Calu3 (cell line): ENCODE measurements around the gene DSCAM. TPM values are rescaled to one million over a fixed set of nuclear protein-coding genes. Genes with fewer than 3 reads are reported as not detected.
"Not testable (repeated sequence)": the region's sequence is repeated elsewhere in the genome, so short reads cannot be mapped to it uniquely, and the experiment has no call there.

ENCODE experiments used
- BruUV-seq: library from RNA; stranded (reverse); fragments of 400-500 nt; replicated peaks from 2 replicates; lab custom pipeline; 2021; lab: Mats Ljungman, UMichigan
- CTCF ChIA-PET: fragments of 300-600 bp; sonication (Branson Sonifier 250); formaldehyde crosslinking; loops from one replicate; lab custom pipeline; 2022; ENCODE audit warnings: antibody characterized with exemption; lab: Charles Lee
- DNase-seq: peaks from one replicate; pipeline ENCODE4 v3.0.0; 2022
- H3K27ac Mint-ChIP-seq: one replicate; pipeline ENCODE4 v1.8.0; 2022; ENCODE audit warnings: mixed read lengths; ENCODE audit not compliant: unreplicated experiment
- H3K27me3 Mint-ChIP-seq: one replicate; pipeline ENCODE4 v1.8.0; 2022; ENCODE audit warnings: mixed read lengths; ENCODE audit not compliant: unreplicated experiment
- H3K36me3 Mint-ChIP-seq: one replicate; pipeline ENCODE4 v1.8.0; 2022; ENCODE audit warnings: mild to moderate bottlenecking, moderate library complexity, mixed read lengths; ENCODE audit not compliant: insufficient read depth, unreplicated experiment
- H3K4me1 Mint-ChIP-seq: one replicate; pipeline ENCODE4 v1.8.0; 2022; ENCODE audit warnings: mild to moderate bottlenecking, low read depth, mixed read lengths; ENCODE audit not compliant: unreplicated experiment
- H3K4me3 Mint-ChIP-seq: one replicate; pipeline ENCODE4 v1.8.0; 2022; ENCODE audit warnings: mild to moderate bottlenecking, low read depth, moderate library complexity, mixed read lengths; ENCODE audit not compliant: unreplicated experiment
- H3K9me3 Mint-ChIP-seq: one replicate; pipeline ENCODE4 v1.8.0; 2022; ENCODE audit warnings: low read depth, mixed read lengths; ENCODE audit not compliant: unreplicated experiment
- intact Hi-C: fragments of 100-400 bp; cut with micrococcal nuclease; formaldehyde crosslinking; loops from one replicate; pipeline ENCODE4 v1.10.0; 2022; ENCODE audit not compliant: unreplicated experiment
- total RNA-seq: library from RNA; stranded (reverse); gene quantifications from 2 replicates; pipeline ENCODE4 v1.2.3, GENCODE V29; 2022
- TF ChIP-seq, protein P1 (sequence below): fragments of 200-600 bp; IDR thresholded peaks from one replicate; pipeline ENCODE4 v1.8.0; 2022; ENCODE audit warnings: antibody characterized with exemption; ENCODE audit not compliant: unreplicated experiment

Gene DSCAM
- total RNA-seq, 1 experiment from 2014 or later, result not detected

- CTCF ChIA-PET, result no interaction called here
- Mint-ChIP-seq H3K9me3 (peaks cover 7% of the 10 kb centered on the region), H3K4me3 (no peak overlapping the region), H3K27me3 (no peaks in the 10 kb centered on the region), H3K4me1 (no peaks in the 10 kb centered on the region), H3K36me3 (no peaks in the 10 kb centered on the region), H3K27ac (no peak overlapping the region)
- DNase-seq, result no peak
- no TSS peak for BruUV-seq
- TF ChIP-seq, protein P1, sequence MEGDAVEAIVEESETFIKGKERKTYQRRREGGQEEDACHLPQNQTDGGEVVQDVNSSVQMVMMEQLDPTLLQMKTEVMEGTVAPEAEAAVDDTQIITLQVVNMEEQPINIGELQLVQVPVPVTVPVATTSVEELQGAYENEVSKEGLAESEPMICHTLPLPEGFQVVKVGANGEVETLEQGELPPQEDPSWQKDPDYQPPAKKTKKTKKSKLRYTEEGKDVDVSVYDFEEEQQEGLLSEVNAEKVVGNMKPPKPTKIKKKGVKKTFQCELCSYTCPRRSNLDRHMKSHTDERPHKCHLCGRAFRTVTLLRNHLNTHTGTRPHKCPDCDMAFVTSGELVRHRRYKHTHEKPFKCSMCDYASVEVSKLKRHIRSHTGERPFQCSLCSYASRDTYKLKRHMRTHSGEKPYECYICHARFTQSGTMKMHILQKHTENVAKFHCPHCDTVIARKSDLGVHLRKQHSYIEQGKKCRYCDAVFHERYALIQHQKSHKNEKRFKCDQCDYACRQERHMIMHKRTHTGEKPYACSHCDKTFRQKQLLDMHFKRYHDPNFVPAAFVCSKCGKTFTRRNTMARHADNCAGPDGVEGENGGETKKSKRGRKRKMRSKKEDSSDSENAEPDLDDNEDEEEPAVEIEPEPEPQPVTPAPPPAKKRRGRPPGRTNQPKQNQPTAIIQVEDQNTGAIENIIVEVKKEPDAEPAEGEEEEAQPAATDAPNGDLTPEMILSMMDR, result no peak
- intact Hi-C loops, result no loop called here
Measured at GRCh38 chr21:40453183-40453582, 393.8 kb downstream of the DSCAM start.

DNA sequence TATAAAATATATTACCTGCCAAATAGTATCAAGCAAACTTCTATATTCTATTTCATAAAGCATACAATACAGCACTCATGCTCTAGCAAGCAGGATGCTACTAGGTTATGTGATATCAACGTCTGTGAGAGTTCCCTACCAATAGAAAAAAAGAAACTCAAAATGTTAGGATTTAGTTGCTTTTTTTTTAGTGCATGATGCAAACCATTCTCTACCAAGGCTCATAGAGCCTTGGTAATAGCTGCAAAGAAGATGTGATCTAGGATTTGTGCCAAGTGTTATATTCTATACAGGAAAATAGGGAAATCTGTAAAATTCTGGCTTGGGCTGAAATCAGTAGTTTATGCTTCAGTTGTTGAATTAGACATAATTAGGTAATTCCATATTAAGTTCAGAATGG is 394.4 kb downstream of the DSCAM start:
- H3K4me3 Mint-ChIP-seq, result no peak overlapping the region

DNA sequence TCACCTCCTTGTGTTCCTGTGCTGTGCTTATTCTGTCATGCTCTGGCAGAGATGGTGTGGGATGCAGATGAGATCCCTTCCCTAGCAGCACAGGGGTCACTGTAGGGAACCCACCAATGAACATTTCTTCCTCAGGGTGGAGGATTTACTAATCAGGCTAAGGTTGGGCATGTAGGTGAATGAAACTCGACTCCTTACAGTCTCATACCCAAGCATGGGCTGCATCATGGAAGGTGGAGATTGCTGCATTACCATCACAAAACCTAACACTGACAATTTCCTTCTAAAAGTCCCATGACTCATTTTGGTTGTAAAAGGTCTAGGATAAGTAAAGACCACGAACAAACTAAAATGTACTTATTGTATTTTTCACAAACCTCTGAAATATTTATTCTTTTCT is 399.9 kb downstream of the DSCAM start:
- intact Hi-C loops, result no loop called here
- Mint-ChIP-seq H3K27me3 (no peaks in the 10 kb centered on the region), H3K36me3 (no peaks in the 10 kb centered on the region), H3K4me1 (no peaks in the 10 kb centered on the region), H3K9me3 (peaks cover 3% of the 10 kb centered on the region), H3K4me3 (no peak overlapping the region), H3K27ac (no peak overlapping the region)
- TF ChIP-seq, protein P1, result no peak
- BruUV-seq, result no TSS peak
- no peak for DNase-seq
- CTCF ChIA-PET, result no interaction called here

More for the DNA sequence above, 394.4 kb downstream of the DSCAM start:
- Mint-ChIP-seq H3K27ac (no peak overlapping the region), H3K9me3 (peaks cover 5% of the 10 kb centered on the region), H3K4me1 (no peaks in the 10 kb centered on the region), H3K36me3 (no peaks in the 10 kb centered on the region), H3K27me3 (no peaks in the 10 kb centered on the region)
- CTCF ChIA-PET, result interaction anchor here (0.6 kb wide), 1 partner anchor 1655 kb away, joined by 4 read pairs; no protein-coding TSS in a partner anchor
- BruUV-seq, result no TSS peak
- no peak for DNase-seq
- TF ChIP-seq, protein P1, result no peak
- intact Hi-C loops, result no loop called here

- peaks cover 3% of the 10 kb centered on the region for H3K9me3 Mint-ChIP-seq
- no peaks in the 10 kb centered on the region for H3K27me3 Mint-ChIP-seq
- no peak overlapping the region for H3K27ac Mint-ChIP-seq
- no peaks in the 10 kb centered on the region for H3K4me1 Mint-ChIP-seq
- BruUV-seq, result no TSS peak
- DNase-seq, result no peak
- no peak overlapping the region for H3K4me3 Mint-ChIP-seq
- CTCF ChIA-PET, result no interaction called here
- no peaks in the 10 kb centered on the region for H3K36me3 Mint-ChIP-seq
- intact Hi-C loops, result no loop called here
- TF ChIP-seq, protein P1, result no peak
Measured at GRCh38 chr21:40445349-40445921, 401.5 kb downstream of the DSCAM start.

GRCh38 chr21:40439581-40439980 is 407.4 kb downstream of the DSCAM start:
- CTCF ChIA-PET, BruUV-seq, H3K27ac Mint-ChIP-seq, H3K27me3 Mint-ChIP-seq, DNase-seq, H3K4me3 Mint-ChIP-seq, H3K9me3 Mint-ChIP-seq, intact Hi-C loops, H3K36me3 Mint-ChIP-seq, H3K4me1 Mint-ChIP-seq: not testable (repeated sequence)
